Smooth muscle cell (in vitro differentiated cells): ENCODE results near the gene WIPF1. TPM values are rescaled to one million over a fixed set of nuclear protein-coding genes. Genes with fewer than 3 reads are reported as not detected.

ENCODE experiments used
- DNase-seq: peaks from one replicate; lab custom pipeline; 2025; ENCODE audit not compliant: unreplicated experiment; lab: John Stamatoyannopoulos, UW
- H2AFZ ChIP-seq: fragments of 200-600 bp; sonication (generic); 2 replicates; pipeline ENCODE4 v1.6.0; 2016; ENCODE audit warnings: antibody characterized with exemption, low read depth, mild to moderate bottlenecking
- H3F3A ChIP-seq: fragments of 200-600 bp; sonication (generic); 2 replicates; pipeline ENCODE4 v1.6.0; 2017; ENCODE audit warnings: antibody characterized with exemption, low read depth
- H3K27ac ChIP-seq: fragments of 200-600 bp; sonication (generic); 2 replicates; pipeline ENCODE4 v1.5.1; 2016; ENCODE audit warnings: low read depth, mild to moderate bottlenecking
- H3K27me3 ChIP-seq: fragments of 200-600 bp; sonication (generic); 2 replicates; pipeline ENCODE4 v1.6.1; 2016; ENCODE audit warnings: low read depth, mild to moderate bottlenecking
- H3K36me3 ChIP-seq: fragments of 200-600 bp; sonication (generic); 2 replicates; pipeline ENCODE4 v1.5.1; 2016; ENCODE audit warnings: low read depth
- H3K4me1 ChIP-seq: fragments of 200-600 bp; sonication (generic); 2 replicates; pipeline ENCODE4 v1.5.1; 2016; ENCODE audit warnings: low read depth
- H3K4me2 ChIP-seq: fragments of 200-600 bp; sonication (generic); 2 replicates; pipeline ENCODE4 v1.6.0; 2016; ENCODE audit warnings: mild to moderate bottlenecking
- H3K4me3 ChIP-seq: fragments of 200-600 bp; sonication (generic); 2 replicates; pipeline ENCODE4 v1.5.1; 2016; ENCODE audit warnings: mild to moderate bottlenecking
- H3K79me2 ChIP-seq: fragments of 200-600 bp; sonication (generic); 2 replicates; pipeline ENCODE4 v1.6.0; 2016; ENCODE audit warnings: low read depth, mild to moderate bottlenecking
- H3K9ac ChIP-seq: fragments of 200-600 bp; sonication (generic); 2 replicates; pipeline ENCODE4 v1.6.0; 2016; ENCODE audit warnings: low read depth
- H3K9me3 ChIP-seq: fragments of 200-600 bp; sonication (generic); replicated peaks from 2 replicates; pipeline ENCODE4 v1.5.1; 2016; ENCODE audit warnings: low read depth
- H4K20me1 ChIP-seq: fragments of 200-600 bp; sonication (generic); 2 replicates; pipeline ENCODE4 v1.6.0; 2016; ENCODE audit warnings: low read depth
- CTCF ChIP-seq: fragments of 200-600 bp; sonication (generic); IDR thresholded peaks from 2 replicates; pipeline ENCODE4 v1.5.1; 2017; ENCODE audit warnings: borderline replicate concordance, mild to moderate bottlenecking, antibody characterized with exemption; ENCODE audit not compliant: insufficient read depth, poor library complexity, severe bottlenecking
- WGBS: methylation state at CpG from one replicate; pipeline ENCODE4 v1.1.7; 2016; ENCODE audit warnings: low lambda C conversion rate; 5-methylcytosine and 5-hydroxymethylcytosine counted together
- polyA plus RNA-seq: library from polyadenylated mRNA; unstranded; fragments of >200 nt; fragmentation: Nextera tagmentation; extraction: Ambion mirVana; gene quantifications from 2 replicates; pipeline ENCODE4 v1.2.1, GENCODE V29; 2016
- total RNA-seq: library from RNA; depleted of rRNA; stranded (reverse); fragments of >200 nt; gene quantifications from 2 replicates; pipeline ENCODE4 v1.2.3, GENCODE V29; 2014

The WIPF1 gene
- total and polyA plus RNA-seq, 2 experiments from 2014 or later: 27.3 to 35.5 TPM

- Histone ChIP-seq H3F3A (no peaks in the 10 kb centered on the region), H4K20me1 (no peaks in the 10 kb centered on the region), H3K9ac (no peak overlapping the region), H3K27me3 (no peaks in the 10 kb centered on the region), H3K79me2 (no peaks in the 10 kb centered on the region), H3K4me2 (no peak overlapping the region), H2AFZ (no peak overlapping the region), H3K4me1 (no peaks in the 10 kb centered on the region), H3K27ac (no peak overlapping the region), H3K9me3 (no peaks in the 10 kb centered on the region), H3K36me3 (peaks cover 4% of the 10 kb centered on the region), H3K4me3 (no peak overlapping the region)
- no peak for DNase-seq
- no peak for TF ChIP-seq CTCF
Measured at GRCh38 chr2:174560737-174561136, 36.9 kb downstream of the WIPF1 start.

- Histone ChIP-seq H4K20me1 (no peaks in the 10 kb centered on the region), H2AFZ (no peak overlapping the region), H3K4me1 (no peaks in the 10 kb centered on the region), H3K27me3 (no peaks in the 10 kb centered on the region), H3K79me2 (no peaks in the 10 kb centered on the region), H3F3A (no peaks in the 10 kb centered on the region), H3K27ac (no peak overlapping the region), H3K4me2 (no peak overlapping the region), H3K9me3 (no peaks in the 10 kb centered on the region), H3K9ac (no peak overlapping the region), H3K36me3 (no peaks in the 10 kb centered on the region), H3K4me3 (no peak overlapping the region)
- whole genome bisulfite sequencing: 86% methylated on average over 4 of the region's 4 CpGs
- no peak for TF ChIP-seq CTCF
- no peak for DNase-seq
Measured at GRCh38 chr2:174555998-174556397, 41.6 kb downstream of the WIPF1 start.

GRCh38 chr2:174554529-174555150 lies 43.0 kb downstream of the WIPF1 start:
- Histone ChIP-seq H2AFZ (no peak overlapping the region), H3K36me3 (no peaks in the 10 kb centered on the region)
- no peak for TF ChIP-seq CTCF

GRCh38 chr2:174553811-174554493 lies 43.7 kb downstream of the WIPF1 start:
- H2AFZ ChIP-seq: no peak overlapping the region
- H3K27ac ChIP-seq: no peak overlapping the region
- no peak for TF ChIP-seq CTCF
- no peaks in the 10 kb centered on the region for H3K9me3 ChIP-seq
- H4K20me1 ChIP-seq: no peaks in the 10 kb centered on the region
- 87% methylated on average over 5 of the region's 5 CpGs for WGBS
- no peaks in the 10 kb centered on the region for H3K27me3 ChIP-seq
- no peak overlapping the region for H3K4me2 ChIP-seq
- H3K9ac ChIP-seq: no peak overlapping the region
- DNase-seq: no peak
- no peaks in the 10 kb centered on the region for H3K4me1 ChIP-seq
- no peaks in the 10 kb centered on the region for H3F3A ChIP-seq
- no peaks in the 10 kb centered on the region for H3K36me3 ChIP-seq
- H3K4me3 ChIP-seq: no peak overlapping the region
- H3K79me2 ChIP-seq: no peaks in the 10 kb centered on the region

More at GRCh38 chr2:174554529-174555150, 43.0 kb downstream of the WIPF1 start:
- H3K4me3 ChIP-seq: no peak overlapping the region
- DNase-seq: no peak
- no peaks in the 10 kb centered on the region for H3K4me1 ChIP-seq
- H3K79me2 ChIP-seq: no peaks in the 10 kb centered on the region
- no peak overlapping the region for H3K9ac ChIP-seq
- H3K9me3 ChIP-seq: no peaks in the 10 kb centered on the region
- no peak overlapping the region for H3K27ac ChIP-seq
- no peaks in the 10 kb centered on the region for H3K27me3 ChIP-seq
- no peaks in the 10 kb centered on the region for H4K20me1 ChIP-seq
- WGBS: 93% methylated on average over 4 of the region's 4 CpGs
- H3F3A ChIP-seq: no peaks in the 10 kb centered on the region
- H3K4me2 ChIP-seq: no peak overlapping the region
